Fibroblast of gingiva (primary cell): ENCODE data around the gene IGHMBP2.

Experiments used
- DNase-seq: peaks from one replicate; pipeline ENCODE4 v3.0.0-alpha.2; 2011; ENCODE audit warnings: low read depth

Gene IGHMBP2

GRCh38 chr11:68890490-68891231, 13.0 kb upstream of the IGHMBP2 start:
- DNase-seq = peak; percentile 96

GRCh38 chr11:68891351-68891948, 12.2 kb upstream of the IGHMBP2 start:
- DNase-seq = no peak

GRCh38 chr11:68892576-68892975, 11.1 kb upstream of the IGHMBP2 start:
- no peak for DNase-seq

GRCh38 chr11:68893282-68893681, 10.4 kb upstream of the IGHMBP2 start:
- DNase-seq = no peak

GRCh38 chr11:68896171-68896959, 7.3 kb upstream of the IGHMBP2 start:
- no peak for DNase-seq

- DNase-seq = no peak
These were observed 6.2 kb upstream of the IGHMBP2 start for GRCh38 chr11:68897441-68897840.

- DNase-seq = no peak
These were observed 2.8 kb upstream of the IGHMBP2 start for GRCh38 chr11:68900835-68901381.

- no peak for DNase-seq
These were observed 657 bp downstream of the IGHMBP2 start for GRCh38 chr11:68904248-68904847.

- DNase-seq = no peak
These were observed 2.0 kb downstream of the IGHMBP2 start for GRCh38 chr11:68905421-68906360.

GRCh38 chr11:68908273-68908672, 4.6 kb downstream of the IGHMBP2 start:
- no peak for DNase-seq

- no peak for DNase-seq
These were observed 7.3 kb downstream of the IGHMBP2 start for GRCh38 chr11:68910965-68911364.

- DNase-seq = no peak
These were observed 8.0 kb downstream of the IGHMBP2 start for GRCh38 chr11:68911731-68912130.

- peak; percentile 41 for DNase-seq
These were observed 8.6 kb downstream of the IGHMBP2 start for GRCh38 chr11:68912254-68912653.

- no peak for DNase-seq
These were observed 9.5 kb downstream of the IGHMBP2 start for GRCh38 chr11:68913188-68913587.

- no peak for DNase-seq
These were observed 11.1 kb downstream of the IGHMBP2 start for GRCh38 chr11:68914761-68915160.

GRCh38 chr11:68916439-68916838, 12.7 kb downstream of the IGHMBP2 start:
- no peak for DNase-seq

- DNase-seq = peak; percentile 24
These were observed 19.9 kb downstream of the IGHMBP2 start for GRCh38 chr11:68923614-68924013.

GRCh38 chr11:68924073-68924925, 20.6 kb downstream of the IGHMBP2 start:
- no peak for DNase-seq

GRCh38 chr11:68925611-68926010, 21.9 kb downstream of the IGHMBP2 start:
- DNase-seq = no peak
